ENCODE data around the gene GFM1. TPM values are rescaled to one million over a fixed set of nuclear protein-coding genes. Genes with fewer than 3 reads are reported as not detected.

The GFM1 gene
- total and polyA plus RNA-seq, 2 donors (not counting 3 experiments of a cell fraction or from before 2014, with no cell fraction given), result 14.9 to 68.6 TPM

- Histone ChIP-seq H3K36me3 (ENCODE audit: control insufficient read depth in 2 of 2, extremely low read depth in 1 of 2, insufficient read depth in 2 of 2, low read length in 2 of 2) (no peaks in the 10 kb centered on the region), H3K27me3 (ENCODE audit: control insufficient read depth in 2 of 2, insufficient read depth in 2 of 2, low read length in 2 of 2) (no peaks in the 10 kb centered on the region), H3K4me2 (ENCODE audit: insufficient read depth, low read length) (no peak overlapping the region), H2AFZ (ENCODE audit: low read depth, low read length) (no peak overlapping the region), H3K9ac (replicated peaks; ENCODE audit: extremely low read depth, insufficient read depth, low read length) (no peak overlapping the region), H4K20me1 (replicated peaks; ENCODE audit: control insufficient read depth, extremely low read depth, insufficient read depth, low read length) (no peaks in the 10 kb centered on the region), H3K9me3 (replicated peaks; ENCODE audit: control insufficient read depth, insufficient read depth, low read length) (no peaks in the 10 kb centered on the region), H3K4me3 (replicated peaks in 1 of 3; ENCODE audit: insufficient read depth in 1 of 3, low read depth in 1 of 3, low read length in 3 of 3) (no peak overlapping the region), H3K79me2 (ENCODE audit: control insufficient read depth, insufficient read depth, low read length) (no peaks in the 10 kb centered on the region), H3K27ac (ENCODE audit: insufficient read depth, low read depth, low read length) (no peak overlapping the region), H3K9me1 (replicated peaks; ENCODE audit: control insufficient read depth, extremely low read depth, insufficient read depth, low read length) (no peaks in the 10 kb centered on the region), H3K4me1 (ENCODE audit: control insufficient read depth, extremely low read depth, insufficient read depth, low read length) (peaks cover 6% of the 10 kb centered on the region)
- intact Hi-C loops (cut with micrococcal nuclease) (no loop called here), dilution Hi-C loops (cut with MboI; ENCODE audit: extremely low pct_ligation_motif_present, low sequenced_read_pairs) (no loop called here)
- DNase-seq (ENCODE audit: low read depth, low spot score), result no peak
- ChIA-PET CTCF (interaction anchor here (1.1 to 3.5 kb wide), 5 partner anchors 8 to 63 kb away, joined by 3 to 19 read pairs (median 4); partner anchors contain the start of gene LXN), POLR2A (no interaction called here)
- TF ChIP-seq GATA2 (IDR thresholded peaks at IDR 0.05; ENCODE audit: insufficient read depth, insufficient read length, low read depth, low read length) (no peak), EZH2 (IDR thresholded peaks at IDR 0.05; ENCODE audit: borderline replicate concordance, low read depth, low read length, severe bottlenecking) (no peak)
- BruUV-seq (replicated peaks), result no TSS peak
- FAIRE-seq, result no peak
These were observed 91.1 kb downstream of the GFM1 start for GRCh38 chr3:158735296-158736033.

DNA sequence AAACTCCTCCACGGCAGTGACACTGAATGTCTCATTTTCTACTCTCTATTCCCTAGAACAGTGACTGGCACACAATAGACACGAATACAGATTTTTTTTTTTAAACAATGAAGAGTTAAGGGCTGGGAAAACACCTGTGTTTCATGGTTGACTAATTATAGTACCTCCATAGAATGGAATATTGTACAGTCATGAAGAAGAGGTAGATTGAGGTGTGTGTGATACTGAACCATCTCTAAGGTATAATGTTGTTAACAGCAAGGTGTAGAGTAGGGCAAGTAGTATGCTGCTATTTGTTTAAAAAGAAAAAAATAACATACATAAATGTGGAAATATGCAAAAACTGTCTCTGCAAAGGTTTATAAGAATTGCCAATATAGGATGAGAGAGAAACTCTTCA, 93.1 kb downstream of the GFM1 start:
- Histone ChIP-seq H3K27me3 (ENCODE audit: control insufficient read depth in 2 of 2, insufficient read depth in 2 of 2, low read length in 2 of 2) (no peaks in the 10 kb centered on the region), H3K4me1 (ENCODE audit: control insufficient read depth, extremely low read depth, insufficient read depth, low read length) (no peaks in the 10 kb centered on the region), H3K4me3 (replicated peaks in 1 of 3; ENCODE audit: insufficient read depth in 1 of 3, low read depth in 1 of 3, low read length in 3 of 3) (no peak overlapping the region), H3K9me3 (replicated peaks; ENCODE audit: control insufficient read depth, insufficient read depth, low read length) (no peaks in the 10 kb centered on the region), H3K79me2 (ENCODE audit: control insufficient read depth, insufficient read depth, low read length) (no peaks in the 10 kb centered on the region), H3K27ac (ENCODE audit: insufficient read depth, low read depth, low read length) (no peak overlapping the region), H2AFZ (ENCODE audit: low read depth, low read length) (no peak overlapping the region), H3K9me1 (replicated peaks; ENCODE audit: control insufficient read depth, extremely low read depth, insufficient read depth, low read length) (no peaks in the 10 kb centered on the region), H3K9ac (replicated peaks; ENCODE audit: extremely low read depth, insufficient read depth, low read length) (no peak overlapping the region), H3K36me3 (ENCODE audit: control insufficient read depth in 2 of 2, extremely low read depth in 1 of 2, insufficient read depth in 2 of 2, low read length in 2 of 2) (no peaks in the 10 kb centered on the region), H4K20me1 (replicated peaks; ENCODE audit: control insufficient read depth, extremely low read depth, insufficient read depth, low read length) (no peaks in the 10 kb centered on the region), H3K4me2 (ENCODE audit: insufficient read depth, low read length) (no peak overlapping the region)
- dilution Hi-C loops (cut with MboI; ENCODE audit: extremely low pct_ligation_motif_present, low sequenced_read_pairs), result no loop called here
- ChIA-PET POLR2A (no interaction called here), CTCF (interaction anchor here (3.5 kb wide), 1 partner anchor 10 kb away, joined by 19 read pairs; no protein-coding TSS in a partner anchor)
- no peak for TF ChIP-seq FOS (IDR thresholded peaks at IDR 0.05; ENCODE audit: borderline replicate concordance, insufficient read depth, low read length)
- TF ChIP-seq JUN (IDR thresholded peaks at IDR 0.05; ENCODE audit: borderline replicate concordance, insufficient read depth, insufficient read length, low read depth), result no peak
- TF ChIP-seq, protein P1, sequence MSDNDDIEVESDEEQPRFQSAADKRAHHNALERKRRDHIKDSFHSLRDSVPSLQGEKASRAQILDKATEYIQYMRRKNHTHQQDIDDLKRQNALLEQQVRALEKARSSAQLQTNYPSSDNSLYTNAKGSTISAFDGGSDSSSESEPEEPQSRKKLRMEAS (IDR thresholded peaks at IDR 0.05; ENCODE audit: insufficient read depth, insufficient read length), result no peak
- TF ChIP-seq MYC (IDR thresholded peaks at IDR 0.05; ENCODE audit: low read depth, low read length), result no peak
- TF ChIP-seq POLR2AphosphoS5 (IDR thresholded peaks at IDR 0.05; ENCODE audit: insufficient read depth, low read depth, low read length), result no peak
- TF ChIP-seq, protein P2, sequence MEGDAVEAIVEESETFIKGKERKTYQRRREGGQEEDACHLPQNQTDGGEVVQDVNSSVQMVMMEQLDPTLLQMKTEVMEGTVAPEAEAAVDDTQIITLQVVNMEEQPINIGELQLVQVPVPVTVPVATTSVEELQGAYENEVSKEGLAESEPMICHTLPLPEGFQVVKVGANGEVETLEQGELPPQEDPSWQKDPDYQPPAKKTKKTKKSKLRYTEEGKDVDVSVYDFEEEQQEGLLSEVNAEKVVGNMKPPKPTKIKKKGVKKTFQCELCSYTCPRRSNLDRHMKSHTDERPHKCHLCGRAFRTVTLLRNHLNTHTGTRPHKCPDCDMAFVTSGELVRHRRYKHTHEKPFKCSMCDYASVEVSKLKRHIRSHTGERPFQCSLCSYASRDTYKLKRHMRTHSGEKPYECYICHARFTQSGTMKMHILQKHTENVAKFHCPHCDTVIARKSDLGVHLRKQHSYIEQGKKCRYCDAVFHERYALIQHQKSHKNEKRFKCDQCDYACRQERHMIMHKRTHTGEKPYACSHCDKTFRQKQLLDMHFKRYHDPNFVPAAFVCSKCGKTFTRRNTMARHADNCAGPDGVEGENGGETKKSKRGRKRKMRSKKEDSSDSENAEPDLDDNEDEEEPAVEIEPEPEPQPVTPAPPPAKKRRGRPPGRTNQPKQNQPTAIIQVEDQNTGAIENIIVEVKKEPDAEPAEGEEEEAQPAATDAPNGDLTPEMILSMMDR (IDR thresholded peaks at IDR 0.05; ENCODE audit: extremely low read depth in 1 of 2, insufficient read depth in 1 of 2, low read depth in 1 of 2, low read length in 2 of 2), result no peak
- no peak for TF ChIP-seq EZH2 (IDR thresholded peaks at IDR 0.05; ENCODE audit: borderline replicate concordance, low read depth, low read length, severe bottlenecking)
- no peak for TF ChIP-seq GATA2 (IDR thresholded peaks at IDR 0.05; ENCODE audit: insufficient read depth, insufficient read length, low read depth, low read length)
- no peak for TF ChIP-seq POLR2A (IDR thresholded peaks at IDR 0.05; ENCODE audit: low read depth, low read length)
- intact Hi-C loops (cut with micrococcal nuclease), result no loop called here
- FAIRE-seq, result no peak
- BruUV-seq (replicated peaks), result no TSS peak
- DNase-seq (ENCODE audit: low read depth, low spot score), result no peak

All from endothelial cell of umbilical vein (primary cell).